Neural progenitor cell (in vitro differentiated cells): ENCODE results near the gene MYOM3. TPM values are rescaled to one million over a fixed set of nuclear protein-coding genes. Genes with fewer than 3 reads are reported as not detected.

Experiments
- DNase-seq: peaks from one replicate; pipeline ENCODE4 v3.0.0-alpha.2; 2016; ENCODE audit warnings: low spot score
- H2AFZ ChIP-seq: fragments of 200-600 bp; sonication (generic); replicated peaks from 2 replicates; pipeline ENCODE4 v1.6.1; 2016; ENCODE audit warnings: antibody characterized with exemption
- H3F3A ChIP-seq: fragments of 200-600 bp; sonication (generic); 2 replicates; pipeline ENCODE4 v1.6.1; 2016; ENCODE audit warnings: antibody characterized with exemption, low read depth
- H3K27ac ChIP-seq: fragments of 200-600 bp; sonication (generic); 2 replicates; pipeline ENCODE4 v1.5.1; 2016; ENCODE audit warnings: mild to moderate bottlenecking
- H3K27me3 ChIP-seq: fragments of 200-600 bp; sonication (generic); 2 replicates; pipeline ENCODE4 v1.6.1; 2016; ENCODE audit warnings: mild to moderate bottlenecking, moderate library complexity
- H3K36me3 ChIP-seq: fragments of 200-600 bp; sonication (generic); 2 replicates; pipeline ENCODE4 v1.5.1; 2016
- H3K4me1 ChIP-seq: fragments of 200-600 bp; sonication (generic); 2 replicates; pipeline ENCODE4 v1.6.1; 2016; ENCODE audit warnings: mixed run types
- H3K4me2 ChIP-seq: fragments of 200-600 bp; sonication (generic); 2 replicates; pipeline ENCODE4 v1.6.1; 2016
- H3K4me3 ChIP-seq: fragments of 200-600 bp; sonication (generic); 2 replicates; pipeline ENCODE4 v1.5.1; 2016
- H3K79me2 ChIP-seq: fragments of 200-600 bp; sonication (generic); 2 replicates; pipeline ENCODE4 v1.6.1; 2016; ENCODE audit warnings: low read depth
- H3K9ac ChIP-seq: fragments of 200-600 bp; sonication (generic); 2 replicates; pipeline ENCODE4 v1.6.1; 2016
- H3K9me3 ChIP-seq: fragments of 200-600 bp; sonication (generic); 2 replicates; pipeline ENCODE4 v1.5.1; 2016; ENCODE audit warnings: low read depth
- H4K20me1 ChIP-seq: fragments of 200-600 bp; sonication (generic); 2 replicates; pipeline ENCODE4 v1.6.1; 2016; ENCODE audit warnings: low read depth
- H3K27ac Mint-ChIP-seq: 3 replicates; pipeline ENCODE4 v1.8.0; 2021; ENCODE audit warnings: mixed read lengths
- H3K27me3 Mint-ChIP-seq: 2 replicates; pipeline ENCODE4 v1.8.0; 2022; ENCODE audit warnings: low read depth, mild to moderate bottlenecking, inconsistent platforms, moderate library complexity, mixed read lengths; ENCODE audit not compliant: insufficient read depth
- H3K36me3 Mint-ChIP-seq: 3 replicates; pipeline ENCODE4 v1.8.0; 2021; ENCODE audit warnings: mixed read lengths
- H3K4me1 Mint-ChIP-seq: 3 replicates; pipeline ENCODE4 v1.8.0; 2021; ENCODE audit warnings: mixed read lengths
- H3K4me3 Mint-ChIP-seq: 3 replicates; pipeline ENCODE4 v1.8.0; 2021; ENCODE audit warnings: mild to moderate bottlenecking, moderate library complexity, mixed read lengths
- H3K9me3 Mint-ChIP-seq: 3 replicates; pipeline ENCODE4 v1.8.0; 2020; ENCODE audit warnings: mixed read lengths
- EZH2 ChIP-seq: fragments of 200-600 bp; sonication (generic); IDR thresholded peaks from 2 replicates; pipeline ENCODE4 v1.6.1; 2017; ENCODE audit warnings: antibody characterized with exemption, mild to moderate bottlenecking, moderate library complexity
- EZH2phosphoT487 ChIP-seq: fragments of 200-600 bp; sonication (generic); IDR thresholded peaks from 2 replicates; pipeline ENCODE4 v1.6.1; 2017; ENCODE audit warnings: antibody characterized with exemption
- total RNA-seq: library from RNA; depleted of rRNA; stranded (reverse); fragments of >200 nt; gene quantifications from 2 replicates; pipeline ENCODE4 v1.2.3, GENCODE V29; 2015; ENCODE audit warnings: low replicate concordance
- TF ChIP-seq, protein P1 (sequence below): fragments of 200-600 bp; sonication (generic); IDR thresholded peaks from 2 replicates; pipeline ENCODE4 v1.5.1; 2017; ENCODE audit warnings: antibody characterized with exemption, mild to moderate bottlenecking

The MYOM3 gene
- total RNA-seq, 1 donor from 2014 or later: not detected

DNA sequence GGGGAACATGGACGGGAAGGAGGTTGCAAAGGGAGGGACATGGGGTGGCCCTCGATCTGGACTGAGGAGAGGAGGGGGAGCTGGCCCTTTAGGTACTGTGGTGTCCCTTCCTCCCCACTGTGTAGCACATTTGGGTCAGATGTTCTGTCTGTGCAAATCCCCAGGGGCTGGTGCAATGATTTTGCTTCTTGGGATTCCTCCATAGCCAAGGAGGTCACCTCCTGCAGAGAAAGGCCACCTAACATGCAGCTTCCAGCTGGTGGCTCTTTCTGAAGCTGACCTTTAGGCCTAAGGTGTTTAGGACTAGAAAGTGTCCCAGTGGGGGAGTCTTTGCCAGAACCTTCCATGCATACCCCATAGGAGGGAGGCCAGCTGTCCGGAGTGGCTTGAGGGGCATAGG lies 9.0 kb upstream of the MYOM3 start:
- no peak for DNase-seq
- H3K27ac Mint-ChIP-seq: no peak overlapping the region
- H3F3A ChIP-seq: no peaks in the 10 kb centered on the region
- no peak overlapping the region for H2AFZ ChIP-seq
- peaks cover 10% of the 10 kb centered on the region for H3K4me1 Mint-ChIP-seq
- no peaks in the 10 kb centered on the region for H3K27me3 ChIP-seq
- H3K9me3 ChIP-seq: no peaks in the 10 kb centered on the region
- H3K27me3 Mint-ChIP-seq: no peaks in the 10 kb centered on the region
- H3K4me1 ChIP-seq: no peaks in the 10 kb centered on the region
- H3K27ac ChIP-seq: no peak overlapping the region
- no peak overlapping the region for H3K9ac ChIP-seq
- no peak overlapping the region for H3K4me3 Mint-ChIP-seq
- H3K36me3 ChIP-seq: no peaks in the 10 kb centered on the region
- TF ChIP-seq EZH2: no peak
- TF ChIP-seq EZH2phosphoT487: no peak
- TF ChIP-seq, protein P1, sequence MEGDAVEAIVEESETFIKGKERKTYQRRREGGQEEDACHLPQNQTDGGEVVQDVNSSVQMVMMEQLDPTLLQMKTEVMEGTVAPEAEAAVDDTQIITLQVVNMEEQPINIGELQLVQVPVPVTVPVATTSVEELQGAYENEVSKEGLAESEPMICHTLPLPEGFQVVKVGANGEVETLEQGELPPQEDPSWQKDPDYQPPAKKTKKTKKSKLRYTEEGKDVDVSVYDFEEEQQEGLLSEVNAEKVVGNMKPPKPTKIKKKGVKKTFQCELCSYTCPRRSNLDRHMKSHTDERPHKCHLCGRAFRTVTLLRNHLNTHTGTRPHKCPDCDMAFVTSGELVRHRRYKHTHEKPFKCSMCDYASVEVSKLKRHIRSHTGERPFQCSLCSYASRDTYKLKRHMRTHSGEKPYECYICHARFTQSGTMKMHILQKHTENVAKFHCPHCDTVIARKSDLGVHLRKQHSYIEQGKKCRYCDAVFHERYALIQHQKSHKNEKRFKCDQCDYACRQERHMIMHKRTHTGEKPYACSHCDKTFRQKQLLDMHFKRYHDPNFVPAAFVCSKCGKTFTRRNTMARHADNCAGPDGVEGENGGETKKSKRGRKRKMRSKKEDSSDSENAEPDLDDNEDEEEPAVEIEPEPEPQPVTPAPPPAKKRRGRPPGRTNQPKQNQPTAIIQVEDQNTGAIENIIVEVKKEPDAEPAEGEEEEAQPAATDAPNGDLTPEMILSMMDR: no peak
- no peaks in the 10 kb centered on the region for H3K79me2 ChIP-seq
- no peaks in the 10 kb centered on the region for H3K36me3 Mint-ChIP-seq
- no peak overlapping the region for H3K4me2 ChIP-seq
- no peaks in the 10 kb centered on the region for H4K20me1 ChIP-seq
- no peak overlapping the region for H3K4me3 ChIP-seq
- H3K9me3 Mint-ChIP-seq: no peaks in the 10 kb centered on the region

DNA sequence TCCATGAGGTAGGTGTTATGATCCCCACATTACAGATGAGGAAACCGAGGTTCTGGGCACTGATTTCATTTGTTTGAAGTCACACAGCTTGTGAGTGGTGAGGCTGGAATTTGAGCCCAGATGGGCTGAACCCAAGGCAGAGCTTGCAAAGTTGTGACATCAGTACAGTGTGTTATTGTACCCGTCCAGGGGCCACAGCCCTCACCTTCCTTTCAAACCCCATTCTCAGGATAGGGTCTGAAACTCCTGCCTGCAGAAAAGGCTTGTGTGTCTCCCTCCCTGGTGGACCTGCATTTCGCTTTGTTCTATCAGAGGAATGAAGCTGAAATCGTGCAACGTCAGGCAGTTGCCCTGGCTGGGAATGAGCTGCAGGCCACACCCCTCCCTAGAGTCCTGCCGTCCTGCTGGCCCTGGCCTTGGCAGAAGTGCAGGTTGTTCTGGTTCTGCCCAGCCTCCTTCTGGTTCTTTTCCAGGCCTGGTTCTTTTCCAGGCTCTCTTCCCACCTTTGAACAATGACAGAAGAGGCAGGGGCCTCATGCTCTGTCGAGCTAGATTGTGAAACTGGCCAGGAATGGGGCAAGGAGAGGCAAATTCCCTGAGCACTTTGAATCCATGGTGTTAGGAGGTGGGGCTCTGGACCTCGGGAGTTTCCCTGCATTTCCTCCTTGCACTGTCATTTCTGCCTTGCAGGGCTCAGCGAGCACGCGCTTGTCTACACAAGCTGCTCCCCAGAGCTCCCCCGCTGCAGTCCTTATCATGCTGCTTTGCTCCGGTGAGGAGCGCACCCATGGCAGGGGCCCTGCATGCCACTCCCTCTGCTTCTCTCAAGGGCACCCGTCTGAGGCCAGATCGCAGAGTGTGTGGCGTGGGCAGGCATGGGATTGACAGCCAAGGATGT lies 8.2 kb upstream of the MYOM3 start:
- H3K4me3 ChIP-seq: no peak overlapping the region
- no peaks in the 10 kb centered on the region for H3K36me3 ChIP-seq
- Mint-ChIP-seq H3K4me1 (peaks cover 10% of the 10 kb centered on the region), H3K4me3 (no peak overlapping the region), H3K27ac (no peak overlapping the region), H3K9me3 (no peaks in the 10 kb centered on the region), H3K36me3 (no peaks in the 10 kb centered on the region), H3K27me3 (no peaks in the 10 kb centered on the region)
- H3K9me3 ChIP-seq: no peaks in the 10 kb centered on the region
- no peaks in the 10 kb centered on the region for H3K79me2 ChIP-seq
- no peaks in the 10 kb centered on the region for H3F3A ChIP-seq
- no peaks in the 10 kb centered on the region for H4K20me1 ChIP-seq
- no peak overlapping the region for H3K27ac ChIP-seq
- peak overlapping the region; percentile 22 for H2AFZ ChIP-seq
- H3K4me1 ChIP-seq: no peaks in the 10 kb centered on the region
- H3K4me2 ChIP-seq: no peak overlapping the region
- H3K27me3 ChIP-seq: no peaks in the 10 kb centered on the region
- no peak for TF ChIP-seq EZH2
- TF ChIP-seq EZH2phosphoT487: no peak
- TF ChIP-seq, protein P1: no peak
- H3K9ac ChIP-seq: no peak overlapping the region
- DNase-seq: no peak

DNA sequence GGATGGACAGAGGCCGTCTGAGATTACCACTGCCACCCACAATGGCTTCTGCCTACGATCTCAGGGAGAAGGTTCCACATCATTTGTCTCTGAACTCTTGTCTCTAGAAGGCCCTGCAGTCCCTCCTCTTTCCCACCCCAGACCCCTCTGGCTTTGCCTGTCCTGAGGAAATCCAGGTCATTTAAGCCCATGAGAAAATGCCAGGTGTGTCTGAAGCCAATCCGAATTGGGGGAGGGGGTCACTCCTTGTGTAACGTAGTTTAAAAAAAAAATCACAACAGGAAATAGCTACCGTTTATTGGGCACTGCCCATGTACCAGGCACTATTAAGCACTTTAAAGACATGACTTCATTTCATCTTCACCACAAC lies 7.5 kb upstream of the MYOM3 start:
- DNase-seq: no peak
- Histone ChIP-seq H3K4me2 (no peak overlapping the region), H3K27ac (no peak overlapping the region), H4K20me1 (no peaks in the 10 kb centered on the region), H3K9ac (no peak overlapping the region), H3F3A (no peaks in the 10 kb centered on the region), H3K79me2 (no peaks in the 10 kb centered on the region), H3K27me3 (no peaks in the 10 kb centered on the region), H2AFZ (no peak overlapping the region), H3K36me3 (no peaks in the 10 kb centered on the region), H3K4me3 (no peak overlapping the region), H3K9me3 (no peaks in the 10 kb centered on the region), H3K4me1 (no peaks in the 10 kb centered on the region)
- no peak for TF ChIP-seq EZH2
- TF ChIP-seq EZH2phosphoT487: no peak
- TF ChIP-seq, protein P1: no peak
- H3K4me1 Mint-ChIP-seq: peaks cover 10% of the 10 kb centered on the region
- no peaks in the 10 kb centered on the region for H3K9me3 Mint-ChIP-seq
- H3K27me3 Mint-ChIP-seq: no peaks in the 10 kb centered on the region
- no peak overlapping the region for H3K27ac Mint-ChIP-seq
- no peak overlapping the region for H3K4me3 Mint-ChIP-seq
- H3K36me3 Mint-ChIP-seq: no peaks in the 10 kb centered on the region
